Measurements from ENCODE around the gene ZNF791.

DNA sequence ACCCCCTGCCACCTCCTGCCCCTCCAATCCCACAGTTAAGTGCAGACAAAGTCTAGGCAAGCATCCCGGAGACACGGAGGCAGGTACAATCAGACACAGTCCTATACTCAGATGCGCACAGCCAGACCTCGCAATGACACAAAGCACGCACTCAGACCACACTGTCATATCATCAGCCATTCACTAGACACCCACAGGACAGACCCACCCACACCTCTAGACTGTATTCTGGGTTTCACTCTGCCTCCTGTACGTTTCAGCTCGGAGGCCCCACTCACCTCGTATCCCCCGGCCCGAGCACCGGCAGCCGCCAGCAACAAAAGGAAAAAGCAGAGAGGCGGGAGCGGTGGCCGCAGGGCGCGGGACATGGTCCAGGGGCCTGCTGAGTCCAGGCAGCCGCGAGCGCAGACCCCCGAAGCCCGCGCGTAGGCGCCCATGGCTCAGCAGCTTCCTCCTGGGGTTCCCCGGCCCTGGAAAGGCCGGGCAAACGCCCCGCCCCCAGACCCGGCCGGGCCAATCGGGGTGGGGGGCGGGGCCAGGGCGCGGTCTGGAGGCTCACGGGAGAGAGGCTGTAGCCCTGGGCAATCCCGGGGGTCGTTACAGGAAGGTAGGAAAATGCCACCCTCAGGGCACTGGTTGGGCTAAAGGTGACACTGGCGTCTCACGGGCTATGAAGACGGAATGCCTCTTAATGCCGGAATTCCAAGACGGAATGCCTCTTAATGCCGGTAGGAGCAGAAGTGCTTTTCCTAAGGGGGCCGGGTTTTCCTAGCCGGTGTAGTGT, 55.7 kb downstream of the ZNF791 start, which contains the start of the genes MAN2B1 and WDR83:
- TF ChIP-seq REST (IDR thresholded peaks at IDR 0.05; ENCODE audit: insufficient replicate concordance, low read depth) (no peak), CTCF (IDR thresholded peaks at IDR 0.05; ENCODE audit: insufficient read depth, low read length) (no peak), POLR2AphosphoS5 (IDR thresholded peaks at IDR 0.05; ENCODE audit: low read depth) (0 out of 2 replicates have a peak, but pooled peaks have one; percentile 8)

Data from HL-60 (cell line).